GM21526 (cell line): Measurements from ENCODE around the gene INPPL1.
"Not testable (repeated sequence)": the region's sequence is repeated elsewhere in the genome, so short reads cannot be mapped to it uniquely, and the experiment has no call there.

Source experiments
- ATAC-seq: cut with Tn5 transposase; IDR thresholded peaks from one replicate; pipeline ENCODE4 v1.9.1; 2021; ENCODE audit warnings: moderate library complexity; ENCODE audit not compliant: unreplicated experiment, low FRiP score

INPPL1 gene

DNA sequence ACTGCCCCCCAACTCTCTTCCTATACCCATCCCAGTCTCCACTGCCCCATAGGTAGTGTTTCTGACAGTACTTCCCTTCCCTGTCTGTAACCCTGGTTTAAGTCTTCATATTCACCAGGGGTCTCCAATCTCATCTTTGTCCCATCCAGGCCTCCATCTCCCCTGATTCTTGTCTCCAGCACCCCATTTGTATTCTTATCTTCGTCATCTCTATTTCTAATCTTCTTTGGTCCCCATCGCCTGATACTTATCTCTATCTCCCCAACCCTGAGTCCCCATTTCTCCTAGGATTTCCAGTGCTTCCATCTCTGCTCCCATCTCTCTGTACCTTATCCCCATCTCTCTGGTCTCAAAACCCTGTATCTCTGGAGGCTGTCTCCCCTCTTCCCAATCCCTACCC lies 17.6 kb downstream of the INPPL1 start:
- ATAC-seq = no peak

DNA sequence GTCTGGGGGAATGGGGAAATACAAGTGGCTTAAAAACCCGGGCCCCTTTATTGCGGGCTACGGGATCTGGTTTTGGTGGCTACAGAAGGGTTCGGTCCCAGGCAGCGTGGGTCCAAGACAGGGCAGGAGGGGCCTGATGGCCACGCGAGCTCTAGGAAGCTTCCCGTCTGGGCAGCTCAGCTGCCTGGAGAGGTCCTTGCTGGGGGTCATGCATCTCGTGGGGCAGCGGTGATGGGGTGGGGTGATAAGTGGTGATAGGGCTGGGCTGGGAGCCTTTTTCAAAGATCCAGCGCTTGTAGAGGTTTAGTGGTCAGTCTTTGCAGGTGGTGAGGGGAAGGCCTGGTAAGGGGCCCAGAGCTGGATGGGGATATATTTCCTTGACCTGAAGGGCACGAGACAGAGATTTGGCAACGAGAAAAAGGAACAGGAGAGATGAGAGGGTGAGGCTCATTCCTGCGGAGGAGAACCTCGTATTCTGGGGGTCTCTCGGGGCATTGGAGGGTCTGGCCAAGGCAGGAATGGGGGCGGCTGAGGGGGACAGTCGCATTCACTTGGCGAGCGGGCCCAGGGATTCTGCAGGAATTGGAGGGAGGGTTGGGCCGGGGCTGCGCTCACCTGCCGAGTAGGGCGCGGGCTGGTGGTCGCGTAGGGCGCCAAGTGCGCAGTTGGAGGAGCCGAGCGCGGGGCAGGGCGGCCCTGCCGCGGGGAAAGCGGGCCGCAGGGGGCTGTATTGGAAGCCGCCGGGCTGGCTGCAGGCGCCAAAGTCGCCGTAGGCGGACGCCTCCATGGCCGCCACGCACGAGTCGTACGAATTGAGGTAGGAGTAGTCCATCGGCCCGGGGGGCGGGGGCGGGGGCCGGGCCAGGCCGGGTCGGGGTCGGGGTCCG lies 18.8 kb downstream of the INPPL1 start:
- no peak for ATAC-seq

DNA sequence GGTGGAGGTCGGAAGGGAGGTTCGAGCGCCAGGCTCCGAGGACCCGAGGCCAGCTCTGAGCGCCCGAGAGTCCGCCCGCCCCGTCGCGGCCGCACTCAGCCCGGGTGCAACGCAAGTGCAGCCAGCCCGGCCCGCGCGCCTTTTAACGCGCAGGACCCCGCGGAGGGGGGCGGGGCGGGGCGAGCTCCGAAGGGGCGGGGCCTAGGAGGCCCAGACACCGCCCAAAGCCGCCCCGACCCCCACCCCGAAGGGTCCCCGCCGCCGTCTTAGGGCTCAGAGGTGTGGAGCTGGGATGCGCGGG lies 19.4 kb downstream of the INPPL1 start, which contains the start of gene PHOX2A:
Gene PHOX2A (minus strand): TSS at position 117 of the 301 bp plus-strand sequence. CDS start 172 bp downstream, outside the sequence.
- no peak for ATAC-seq

DNA sequence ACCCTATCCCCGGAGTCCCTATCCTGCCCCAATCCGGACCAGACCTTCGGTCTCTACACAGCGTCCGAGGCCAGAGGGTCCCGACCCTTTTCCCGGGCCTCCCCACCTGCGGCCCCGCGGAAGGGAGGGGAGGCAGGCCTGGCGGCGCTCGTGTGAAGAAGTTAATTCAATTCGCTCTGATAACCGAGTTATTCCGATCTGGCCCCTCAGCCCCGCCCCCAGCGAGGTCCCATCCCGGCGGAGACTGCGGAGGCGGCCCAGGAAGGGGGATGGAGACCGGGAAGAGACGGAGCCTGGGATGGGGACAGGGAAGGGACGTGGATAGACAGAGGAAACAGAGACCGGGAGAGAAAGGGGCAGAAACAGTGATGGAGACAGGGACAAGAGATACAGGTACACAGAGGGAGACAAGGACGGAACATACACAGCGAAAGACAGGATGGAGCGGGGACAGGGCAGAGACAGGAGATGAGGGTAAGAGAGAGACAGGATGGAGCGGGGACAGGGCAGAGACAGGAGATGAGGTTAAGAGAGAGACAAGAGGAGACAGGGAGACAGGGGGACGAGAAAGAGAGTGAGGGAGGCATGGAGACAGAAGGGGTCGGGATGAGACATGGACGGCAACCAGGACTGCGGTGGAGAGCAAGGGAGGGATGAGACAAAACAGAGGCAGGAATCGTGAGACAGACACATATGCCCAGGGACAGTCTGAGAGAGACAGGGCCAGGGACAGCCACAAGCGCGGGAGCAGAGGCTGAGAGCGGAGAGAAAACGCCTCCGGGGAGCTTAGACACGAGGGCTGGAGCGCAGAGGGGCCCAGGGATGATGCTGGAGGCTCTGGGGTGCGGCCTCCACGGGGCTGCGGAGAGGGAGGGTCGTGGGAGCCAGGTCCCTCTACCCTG lies 20.0 kb downstream of the INPPL1 start:
- ATAC-seq = no peak

DNA sequence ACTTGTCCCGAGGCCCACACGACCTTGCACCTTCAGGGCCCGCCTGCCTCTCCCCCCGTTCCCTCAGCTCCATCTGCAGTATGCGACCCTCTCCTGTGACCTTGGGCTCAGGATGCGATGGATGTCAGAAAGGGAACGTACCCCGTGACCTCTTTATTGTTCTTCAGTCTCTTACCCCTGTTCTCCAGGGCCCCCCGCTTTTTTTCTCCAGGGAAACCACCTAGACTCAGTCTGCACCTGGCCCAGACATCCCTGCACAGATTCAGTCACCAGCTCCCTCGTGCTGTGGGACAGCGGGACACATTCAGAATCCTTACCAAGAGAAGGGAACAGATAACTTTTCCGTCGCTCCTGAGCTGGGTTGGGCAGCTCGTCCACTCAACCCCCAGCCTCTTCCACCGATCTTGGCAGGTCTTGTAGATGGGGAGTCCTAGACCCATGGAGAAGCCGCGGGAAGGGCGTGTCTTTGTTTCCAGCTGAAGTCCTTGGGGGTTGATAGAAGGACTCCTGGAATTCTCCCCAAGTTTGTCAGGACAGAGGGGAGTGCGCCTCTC lies 20.8 kb downstream of the INPPL1 start:
- ATAC-seq = no peak

DNA sequence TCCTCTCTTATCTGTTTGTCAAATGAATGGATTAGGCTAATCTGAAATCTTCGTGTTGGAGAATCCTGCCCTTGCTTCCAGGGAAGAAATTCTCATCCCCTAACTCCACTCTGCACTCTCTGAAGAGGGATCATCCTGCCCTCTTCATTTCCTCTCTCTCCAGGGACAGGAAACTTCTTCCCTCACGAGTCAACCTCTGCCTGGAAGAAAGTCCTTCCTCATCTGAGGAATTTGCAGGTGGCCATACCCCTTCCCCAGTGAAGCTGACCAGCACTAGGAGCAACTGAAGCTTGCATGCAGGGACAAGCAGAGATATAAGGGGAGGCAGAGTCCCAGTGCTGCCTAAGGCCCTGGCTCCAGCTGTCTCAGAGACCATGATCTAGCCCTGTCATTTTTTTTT lies 23.0 kb downstream of the INPPL1 start:
- ATAC-seq = no peak

DNA sequence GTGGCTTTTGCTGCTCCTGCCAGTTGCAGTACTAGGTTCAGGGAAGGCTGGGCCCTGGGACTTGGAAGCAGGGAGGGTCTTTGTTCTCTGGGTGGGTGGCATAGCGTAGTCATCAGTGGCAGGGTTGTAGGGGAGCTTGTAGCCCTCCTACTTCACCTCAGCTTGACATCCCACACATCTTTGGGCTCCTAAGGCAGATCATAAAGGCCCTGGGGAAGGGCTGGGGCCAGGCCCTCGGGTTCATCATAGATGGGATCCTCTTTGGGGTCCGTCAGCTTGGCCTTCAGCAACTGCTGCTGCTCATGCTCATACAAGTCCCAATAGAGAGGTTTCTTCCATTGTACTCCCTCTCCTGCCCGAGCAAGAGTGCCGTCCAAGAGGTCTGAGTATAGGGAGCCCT lies 25.4 kb downstream of the INPPL1 start:
- ATAC-seq = no peak

DNA sequence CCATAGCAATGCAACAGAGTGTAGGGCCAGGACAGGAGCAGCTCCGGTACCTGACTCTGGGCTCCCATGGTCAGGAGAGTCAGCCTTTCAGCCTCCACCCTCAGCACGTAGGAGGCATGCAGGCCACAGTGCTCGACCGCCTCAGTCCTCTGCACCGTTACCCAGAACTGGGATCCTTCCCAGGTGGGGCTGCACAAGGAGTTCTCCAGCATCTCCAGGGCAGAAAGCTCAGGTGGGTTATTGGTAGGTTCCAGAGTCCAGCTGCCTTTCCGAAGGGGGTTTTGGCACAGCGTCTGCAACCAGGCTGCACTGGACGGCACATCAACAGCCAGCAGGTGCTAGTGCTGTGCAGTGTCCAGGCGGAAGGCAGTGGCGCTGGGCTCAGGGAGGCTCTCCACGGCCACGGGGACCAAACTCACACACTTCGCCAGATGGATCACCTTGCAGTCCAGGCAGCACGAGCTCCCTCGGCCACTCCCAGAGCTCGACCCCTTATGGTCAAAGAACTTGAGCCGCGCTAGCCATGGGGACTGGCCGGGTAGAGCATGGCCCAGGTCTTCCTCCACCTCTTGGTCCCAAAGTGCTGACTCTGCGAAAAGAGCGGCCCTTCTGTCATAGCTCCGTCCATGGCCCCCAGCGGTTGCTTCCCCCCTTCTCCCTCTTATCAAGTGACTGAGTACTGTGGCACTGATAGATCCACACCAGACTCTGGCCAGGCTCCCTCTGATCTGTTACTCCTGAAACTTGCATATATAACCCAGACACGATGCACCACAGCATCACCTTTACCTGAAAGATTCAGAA lies 26.3 kb downstream of the INPPL1 start:
- ATAC-seq = no peak

DNA sequence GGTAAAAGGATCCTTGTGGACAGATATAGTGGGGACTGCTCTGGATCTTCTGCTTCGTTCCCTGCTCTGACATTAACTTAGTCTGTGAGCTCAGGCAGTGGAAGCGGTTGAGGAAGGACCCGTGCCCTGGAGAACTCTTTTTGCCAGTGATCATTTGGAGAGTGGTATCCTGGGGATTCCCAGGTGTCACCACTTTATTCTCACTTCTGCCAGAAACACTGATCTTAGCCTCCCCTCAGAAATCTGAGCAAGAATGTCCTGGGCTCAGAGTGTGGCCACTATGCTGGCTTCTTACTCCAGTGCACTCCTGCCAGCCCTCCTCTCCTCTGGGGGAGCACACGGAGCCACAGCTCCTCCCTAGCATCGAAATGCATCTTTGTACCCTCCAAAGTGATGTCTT lies 27.0 kb downstream of the INPPL1 start:
- no peak for ATAC-seq

DNA sequence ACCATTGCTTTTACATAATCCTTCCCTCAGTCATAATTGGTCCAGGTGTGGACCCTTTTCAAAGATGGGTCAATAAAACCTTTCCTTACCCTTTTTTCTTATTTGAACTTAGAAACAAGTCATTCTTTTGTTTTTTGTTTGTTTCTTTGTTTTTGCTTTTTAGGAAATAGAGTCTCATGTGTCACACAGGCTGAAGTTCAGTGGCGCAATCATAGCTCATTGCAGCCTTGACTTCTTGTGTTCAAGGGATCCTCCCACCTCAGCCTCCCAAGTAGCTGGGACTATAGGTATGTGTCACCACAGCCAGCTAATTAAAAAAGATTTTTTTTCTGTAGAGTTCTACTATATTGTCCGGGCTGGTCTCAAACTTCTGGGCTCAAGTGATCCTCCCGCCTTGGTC lies 28.8 kb downstream of the INPPL1 start:
- ATAC-seq = no peak

DNA sequence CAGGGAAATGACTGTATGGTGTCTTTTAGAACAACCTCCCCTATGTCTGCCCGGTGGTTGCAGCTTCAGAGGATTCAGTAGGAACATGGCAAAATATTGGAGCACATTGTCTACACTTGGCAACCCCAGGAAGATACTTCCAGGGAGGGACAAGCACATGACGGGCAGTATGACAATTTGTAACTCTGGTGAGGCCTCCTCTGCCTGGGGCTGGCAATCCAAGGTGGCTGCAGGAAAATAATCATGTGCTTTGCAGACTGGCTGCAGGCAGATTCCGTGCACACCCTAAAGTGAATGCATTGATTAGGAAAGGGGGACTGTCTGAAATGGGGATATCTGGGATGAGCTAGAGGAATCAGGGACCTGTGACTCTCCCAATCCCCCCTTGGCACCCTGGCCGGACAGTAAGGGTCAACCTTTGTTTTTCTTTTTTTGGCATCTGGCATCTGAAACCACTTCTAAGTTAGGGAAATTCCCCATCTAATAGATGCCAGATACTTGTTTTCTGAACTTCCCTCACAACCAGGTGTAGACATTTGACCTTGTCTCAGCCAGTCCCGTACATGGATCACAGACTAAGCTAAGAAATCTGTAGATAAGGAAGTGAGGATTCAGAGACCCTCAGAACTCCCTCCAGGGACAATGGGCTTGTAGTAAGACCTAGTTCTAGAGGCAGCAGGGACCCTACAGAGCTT lies 29.9 kb downstream of the INPPL1 start:
- ATAC-seq = no peak

DNA sequence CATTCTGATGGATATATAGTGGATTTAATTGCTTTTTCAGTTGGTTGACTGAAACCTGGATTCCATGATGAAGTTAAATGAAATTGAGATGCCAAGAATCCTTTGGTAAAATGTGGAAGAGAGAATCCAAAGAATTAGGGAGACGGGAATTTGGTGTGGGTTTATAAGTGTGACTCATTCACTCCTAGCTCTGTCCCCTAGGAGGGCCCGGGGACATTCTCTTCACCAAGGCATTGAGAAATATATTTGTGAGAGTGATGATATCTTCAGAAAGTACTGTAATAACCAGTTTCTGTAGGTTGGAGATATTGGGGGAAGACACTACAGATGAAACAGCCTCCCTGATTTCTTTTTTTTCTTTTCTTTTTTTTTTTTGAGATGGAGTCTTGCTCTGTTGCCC lies 33.0 kb downstream of the INPPL1 start:
- no peak for ATAC-seq

DNA sequence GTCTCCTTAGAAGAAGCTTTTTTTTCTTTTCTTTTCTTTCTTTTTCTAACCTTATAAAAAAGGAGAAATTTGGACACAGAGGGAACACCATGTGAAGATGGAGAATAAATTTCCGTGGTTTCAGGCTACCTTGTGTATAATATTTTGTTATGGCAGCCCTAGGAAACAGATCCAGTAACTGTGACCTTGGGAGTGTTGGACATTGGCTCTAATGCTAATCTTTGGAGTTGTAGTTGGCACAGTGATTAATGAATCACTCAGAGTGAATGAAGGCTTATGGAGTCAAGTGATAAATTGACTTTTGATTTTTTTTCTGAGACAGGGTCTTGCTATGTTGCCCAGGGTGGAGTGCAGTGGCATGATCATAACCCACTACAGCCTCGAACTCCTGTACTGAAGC lies 34.9 kb downstream of the INPPL1 start:
- ATAC-seq = no peak

DNA sequence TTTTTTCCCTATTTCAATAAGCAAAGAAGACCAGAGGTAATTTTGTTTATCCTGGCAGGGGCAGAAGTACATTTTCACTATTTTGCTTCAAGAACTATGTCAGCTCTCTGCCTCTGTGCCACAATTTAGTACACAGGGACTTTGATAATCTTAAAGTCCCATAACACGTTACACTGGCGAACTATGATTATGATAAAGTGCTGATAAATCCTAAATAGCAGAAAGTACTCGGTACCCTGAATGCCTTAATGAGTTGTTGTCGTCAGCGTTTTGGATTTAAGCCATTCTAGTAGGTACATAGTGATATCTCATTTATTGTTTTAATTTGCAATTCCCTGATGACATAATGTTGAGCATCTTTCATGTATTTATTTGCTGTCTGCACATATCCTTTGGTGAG lies 36.0 kb downstream of the INPPL1 start:
- ATAC-seq = no peak

DNA sequence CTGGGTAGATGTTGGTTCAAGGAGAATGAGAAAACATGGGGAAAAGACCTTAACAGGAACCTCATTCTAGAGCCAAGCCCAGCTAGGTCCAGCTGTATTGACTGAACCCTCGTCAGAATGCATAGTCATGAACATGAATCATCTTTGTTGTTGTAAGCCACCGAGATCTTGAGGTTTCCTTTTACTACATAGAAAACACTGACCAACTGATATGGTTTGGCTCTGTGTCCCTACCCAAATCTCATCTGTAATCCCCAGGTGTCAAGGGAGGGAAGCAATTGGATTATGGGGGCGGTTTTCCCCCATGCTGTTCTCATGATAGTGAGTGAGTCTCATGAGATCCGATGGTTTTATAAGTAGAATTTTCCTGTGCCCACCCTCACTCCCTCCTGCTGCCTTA lies 38.8 kb downstream of the INPPL1 start:
- ATAC-seq = no peak

DNA sequence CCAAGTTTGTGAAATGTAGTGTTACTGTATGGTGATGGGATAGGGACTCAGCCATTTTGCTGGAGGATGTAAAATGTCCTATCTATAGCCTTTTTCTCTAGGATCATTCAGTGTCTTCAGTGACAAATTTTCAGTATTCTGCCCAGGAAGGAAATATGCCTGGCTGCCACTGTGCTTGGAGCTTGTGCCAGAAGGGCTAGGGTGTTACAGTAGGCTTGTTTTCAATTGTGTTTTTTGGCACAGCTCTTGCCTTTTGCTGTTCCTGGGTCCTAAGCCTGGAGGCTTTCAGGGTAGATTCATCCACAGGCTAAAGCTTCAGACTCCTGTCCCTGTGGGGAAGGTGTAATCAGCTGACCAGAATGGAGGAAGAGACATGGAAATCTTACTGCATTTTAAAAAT lies 41.4 kb downstream of the INPPL1 start:
- no peak for ATAC-seq

DNA sequence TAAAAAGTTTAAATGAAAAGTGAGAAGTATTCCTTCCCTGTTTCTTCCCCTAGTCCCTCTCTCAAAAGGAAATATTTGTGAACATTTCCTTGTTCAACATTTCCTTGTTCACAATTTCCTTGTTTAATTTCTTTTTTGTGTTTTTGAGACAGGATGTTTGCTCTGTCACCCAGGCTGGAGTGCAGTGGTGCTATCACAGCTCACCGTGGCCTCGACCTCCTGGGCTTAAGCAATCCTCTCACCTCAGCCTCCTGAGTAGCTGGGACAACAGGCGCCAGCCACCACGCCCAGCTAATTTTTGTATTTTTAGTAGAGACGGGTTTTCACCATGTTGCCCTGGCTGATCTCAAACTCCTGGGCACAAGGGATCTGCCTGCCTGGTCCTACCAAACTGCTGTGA lies 42.4 kb downstream of the INPPL1 start:
- ATAC-seq = not testable (repeated sequence)

DNA sequence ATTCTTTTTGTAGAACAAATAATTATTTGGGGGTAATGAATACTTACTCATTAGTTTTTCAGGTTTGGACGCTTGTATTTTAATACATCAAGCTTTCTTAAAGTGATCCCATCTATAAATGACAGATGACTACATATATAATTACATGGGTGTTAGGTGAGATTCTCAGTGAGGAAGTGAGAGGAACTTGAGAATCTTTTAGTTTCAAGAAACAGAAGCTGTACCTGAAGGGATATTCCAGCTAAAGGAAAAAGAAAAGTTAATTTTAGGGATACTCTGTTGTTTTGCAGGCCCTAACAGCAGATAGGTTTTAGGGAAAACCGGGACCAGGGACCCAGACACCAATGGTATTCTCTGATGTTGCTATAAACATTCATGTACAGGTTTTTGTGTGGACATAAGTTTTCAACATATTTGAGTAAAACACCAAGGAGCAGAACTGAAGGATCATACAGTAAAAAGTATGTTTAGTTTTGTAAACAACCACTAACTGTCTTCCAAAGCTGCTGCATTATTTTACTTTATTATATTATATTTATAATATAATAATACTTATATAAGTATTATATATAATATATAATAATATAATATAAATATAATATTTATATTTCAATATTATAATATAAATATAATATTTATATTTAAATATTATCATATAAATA lies 43.5 kb downstream of the INPPL1 start:
- ATAC-seq = no peak

DNA sequence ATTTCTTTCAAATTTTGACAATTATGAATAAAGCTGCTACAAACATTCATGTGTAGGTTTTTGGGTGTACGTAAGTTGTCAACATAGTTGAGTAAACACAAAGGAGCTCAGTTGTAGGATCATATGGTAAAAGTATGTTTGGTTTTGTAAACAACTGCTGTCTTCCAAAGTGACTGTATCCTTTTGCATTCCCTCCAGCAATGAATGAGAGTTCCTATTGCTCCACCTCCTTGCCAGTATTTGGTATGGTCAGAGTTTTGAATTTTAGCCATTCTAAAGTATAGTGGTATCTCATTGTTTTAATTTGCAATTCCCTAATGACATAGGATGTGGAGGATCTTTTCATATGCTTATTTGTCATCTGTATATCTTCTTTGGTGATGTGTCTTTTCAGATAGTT lies 47.4 kb downstream of the INPPL1 start:
- no peak for ATAC-seq
